Stimulated activated CD4-positive, alpha-beta T cell treated with anti-CD3 and anti-CD28 coated beads, Interleukin-12 subunit alpha, Interleukin-12 subunit beta, amount 100 ng/mL, for 24 hours (primary cell): ENCODE data around the gene ACTN1.

Source experiments
- DNase-seq, 2 experiments: peaks; one replicate each; pipeline ENCODE4 v3.0.0-alpha.2; 2020; ENCODE audit warnings: low read depth in 2 of 2

ACTN1 gene

GRCh38 chr14:68970038-68970612 lies 9.0 kb downstream of the ACTN1 start:
- no peak for DNase-seq

DNA sequence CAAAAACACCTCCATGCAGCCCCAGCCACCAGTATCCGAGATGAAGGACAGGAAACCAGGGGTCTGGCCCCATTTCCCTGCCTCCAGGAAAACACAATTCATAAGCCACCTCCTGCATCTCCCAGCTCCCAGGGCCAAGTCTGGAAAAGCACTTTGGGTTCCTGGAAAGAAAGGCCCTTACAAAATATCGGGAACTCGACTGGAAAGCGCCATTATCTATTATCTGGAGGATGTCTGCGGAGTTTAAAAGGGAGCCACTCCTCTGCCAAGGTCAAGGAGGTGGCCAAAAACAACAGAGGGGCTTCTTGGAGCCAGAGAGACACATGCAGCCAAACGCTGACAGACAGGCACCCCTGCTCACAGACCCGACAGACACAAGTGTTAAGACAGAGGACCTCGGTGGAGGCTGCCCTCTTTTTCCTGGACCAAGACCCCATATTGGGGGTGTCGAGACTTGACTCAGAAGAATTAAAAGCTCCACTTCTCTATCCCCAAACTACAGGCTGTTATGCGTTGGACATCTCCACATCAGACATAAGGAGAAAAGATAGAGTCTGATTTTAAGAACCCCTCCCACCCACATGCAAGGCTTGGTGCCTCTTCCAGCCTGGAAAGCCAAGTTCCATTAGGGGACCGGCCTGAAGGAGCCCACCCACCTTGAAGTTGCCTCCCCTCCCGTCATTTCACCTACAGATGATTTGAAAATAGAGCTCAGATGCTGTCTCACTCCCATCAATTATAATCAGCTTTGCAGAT lies 9.6 kb downstream of the ACTN1 start:
- no peak for DNase-seq

DNA sequence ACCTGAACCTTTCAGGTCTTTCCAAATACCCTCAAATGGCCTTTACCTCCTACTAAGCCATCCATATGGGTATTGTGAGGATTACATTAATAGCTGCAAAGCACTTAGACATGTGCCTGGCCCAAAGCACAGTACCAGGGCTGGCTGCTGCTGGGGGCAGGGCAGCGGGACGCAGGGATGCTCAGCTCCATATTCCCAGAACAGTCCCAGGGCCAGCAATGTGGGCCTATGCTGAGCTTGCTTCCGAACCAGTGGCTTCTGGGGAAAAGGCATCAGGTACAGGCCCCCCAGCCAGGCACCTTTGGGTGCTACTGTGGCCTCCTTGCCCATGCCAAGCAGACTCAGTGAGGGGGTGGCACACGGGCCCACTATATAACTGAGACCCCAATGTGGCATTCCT lies 10.4 kb downstream of the ACTN1 start:
- no peak for DNase-seq

DNA sequence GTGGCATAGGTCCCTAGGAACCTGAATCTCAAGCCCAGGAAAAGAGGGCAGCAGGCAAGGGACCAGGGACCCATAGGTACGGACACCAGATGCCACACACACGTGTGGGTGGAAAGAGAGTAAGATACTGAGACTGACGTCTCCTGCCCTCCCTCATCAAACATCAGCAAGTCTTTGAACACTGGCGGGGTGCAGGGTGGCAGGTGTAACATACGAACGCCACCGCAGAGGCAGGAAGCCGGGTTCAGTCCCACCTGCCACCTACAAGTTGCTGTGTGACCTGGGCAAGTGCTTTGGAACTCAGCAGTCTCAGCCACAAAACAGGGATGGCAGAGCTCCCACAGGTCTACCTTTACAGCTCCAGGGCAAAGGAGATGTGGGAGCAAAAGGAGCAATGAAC lies 11.1 kb downstream of the ACTN1 start:
- DNase-seq = no peak

DNA sequence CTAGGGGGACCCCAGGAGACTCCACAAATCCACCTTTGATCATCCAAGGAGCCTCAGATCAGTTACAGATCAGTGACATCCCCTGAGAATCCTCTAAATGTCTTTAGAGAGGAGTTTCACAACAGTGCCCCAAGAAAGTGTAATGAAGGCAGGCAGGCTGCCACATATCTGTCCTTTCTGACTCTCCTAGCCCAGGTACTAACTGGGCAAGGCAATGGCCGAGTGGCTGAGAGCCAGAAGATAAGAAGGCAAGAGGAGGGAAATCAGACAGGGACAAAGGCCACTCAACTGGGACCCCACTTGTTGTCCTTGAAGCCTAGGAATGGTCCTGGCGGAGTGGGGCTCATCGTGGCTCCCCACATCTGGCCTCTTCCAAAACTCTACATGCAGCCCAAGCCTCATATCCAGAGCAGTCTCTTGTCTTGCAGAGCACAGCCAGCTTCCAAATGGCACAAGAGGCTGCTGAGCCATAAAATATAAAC lies 11.6 kb downstream of the ACTN1 start:
- no peak for DNase-seq

- DNase-seq = no peak
These were observed 12.2 kb downstream of the ACTN1 start for GRCh38 chr14:68966872-68967301.

DNA sequence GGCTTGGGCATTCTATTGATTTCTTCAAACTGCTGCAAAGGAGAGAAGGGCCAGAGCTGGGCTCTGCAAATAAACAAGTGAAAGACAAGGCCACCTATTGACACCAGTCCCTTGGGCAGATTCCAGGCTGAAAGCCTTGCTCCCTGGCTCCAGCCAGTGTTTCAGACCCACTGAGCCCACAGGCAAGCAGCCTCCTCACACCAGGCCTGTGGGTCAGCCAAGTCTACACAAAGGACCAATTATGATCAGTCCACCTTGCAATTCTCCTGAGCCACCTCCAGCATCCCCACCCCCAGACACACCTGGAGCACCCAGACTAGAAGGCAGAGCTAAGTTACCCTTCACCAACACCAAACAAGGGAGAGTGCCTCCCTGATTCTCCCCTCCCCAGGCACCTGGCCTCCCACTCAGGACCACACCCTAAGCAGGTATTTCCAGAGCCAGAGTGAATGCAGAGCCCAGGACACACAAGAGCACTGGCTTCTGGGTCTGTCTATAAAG lies 13.8 kb downstream of the ACTN1 start:
- no peak for DNase-seq

DNA sequence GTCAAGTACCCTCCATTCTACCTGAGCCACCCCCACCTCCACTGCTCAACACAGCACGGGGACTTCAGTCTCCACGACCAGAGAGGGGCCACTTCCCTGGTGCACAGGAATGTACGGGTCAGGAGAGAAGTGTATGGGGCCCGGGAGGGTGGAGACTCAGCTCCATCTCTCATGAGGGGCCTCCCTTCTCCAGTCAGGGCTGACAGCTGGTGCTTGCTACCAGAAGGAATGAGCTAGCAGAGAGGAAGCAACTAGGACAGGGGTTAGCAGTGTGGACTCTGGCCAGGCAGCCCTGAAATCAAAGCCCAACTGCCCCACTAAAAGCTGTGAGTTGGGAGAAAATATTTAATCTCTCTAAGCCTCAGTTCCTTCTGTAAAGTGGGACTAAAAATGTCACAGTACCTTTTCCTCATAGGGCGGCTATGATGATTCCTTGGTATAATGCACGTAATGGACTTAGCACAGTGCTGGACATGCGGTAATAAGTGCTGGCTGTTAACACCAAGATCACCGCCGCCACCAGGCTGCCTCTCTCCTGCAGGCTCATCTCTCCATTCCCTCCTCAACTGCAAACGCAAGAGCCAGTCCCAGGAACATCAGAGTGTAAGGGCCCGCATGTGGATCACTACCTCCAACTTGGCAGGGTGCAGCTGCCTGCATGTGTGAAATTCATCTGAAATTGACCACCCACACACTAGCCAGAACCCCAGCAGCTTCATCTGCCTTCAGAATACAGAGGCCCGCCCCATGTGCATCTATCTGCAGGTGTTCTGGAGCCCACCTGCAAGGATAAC lies 14.6 kb downstream of the ACTN1 start:
- DNase-seq = no peak

- DNase-seq = no peak
These were observed 16.4 kb downstream of the ACTN1 start for GRCh38 chr14:68962681-68963080.

GRCh38 chr14:68961781-68962584 lies 17.1 kb downstream of the ACTN1 start:
- DNase-seq = no peak

- DNase-seq = no peak
These were observed 17.7 kb downstream of the ACTN1 start for GRCh38 chr14:68961361-68961760.

DNA sequence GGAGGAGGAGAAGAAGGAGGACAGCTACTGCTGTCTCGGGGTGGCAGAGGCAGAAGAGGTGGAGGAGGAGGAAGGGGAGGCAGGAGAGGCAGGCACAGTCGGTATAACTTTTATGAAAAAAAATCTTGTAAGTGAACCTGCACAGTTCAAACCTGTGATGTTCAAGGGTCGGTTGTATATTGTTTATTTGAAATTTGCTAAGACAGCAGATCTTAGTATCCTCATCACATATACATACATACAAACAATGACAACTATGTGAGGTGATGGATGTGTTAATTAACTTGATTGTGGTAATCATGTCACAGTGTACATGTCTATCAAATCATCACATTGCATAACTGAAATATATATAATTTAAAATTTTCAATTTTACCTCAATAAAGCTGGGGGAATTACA lies 19.0 kb downstream of the ACTN1 start:
- DNase-seq = no peak

DNA sequence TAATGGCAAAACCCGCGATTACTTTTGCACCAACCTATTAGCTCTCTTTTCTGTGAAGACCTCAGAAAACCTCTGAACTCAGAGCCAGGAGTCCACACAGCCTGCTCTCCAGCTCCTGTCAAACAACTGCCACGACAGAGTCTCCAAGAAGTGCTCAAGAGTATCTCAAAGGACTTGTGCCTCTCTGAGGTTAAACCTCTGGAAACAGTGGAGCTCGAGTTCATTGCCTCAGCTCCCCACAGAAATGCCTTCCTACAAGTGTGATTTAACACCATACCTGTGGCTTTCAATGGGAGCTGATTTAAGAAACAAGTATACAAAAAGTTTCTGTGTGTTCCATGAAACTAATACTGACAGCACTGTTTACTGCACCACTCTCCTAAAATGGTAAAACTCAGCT lies 20.1 kb downstream of the ACTN1 start:
- no peak for DNase-seq

GRCh38 chr14:68958553-68958952 lies 20.5 kb downstream of the ACTN1 start:
- no peak for DNase-seq

DNA sequence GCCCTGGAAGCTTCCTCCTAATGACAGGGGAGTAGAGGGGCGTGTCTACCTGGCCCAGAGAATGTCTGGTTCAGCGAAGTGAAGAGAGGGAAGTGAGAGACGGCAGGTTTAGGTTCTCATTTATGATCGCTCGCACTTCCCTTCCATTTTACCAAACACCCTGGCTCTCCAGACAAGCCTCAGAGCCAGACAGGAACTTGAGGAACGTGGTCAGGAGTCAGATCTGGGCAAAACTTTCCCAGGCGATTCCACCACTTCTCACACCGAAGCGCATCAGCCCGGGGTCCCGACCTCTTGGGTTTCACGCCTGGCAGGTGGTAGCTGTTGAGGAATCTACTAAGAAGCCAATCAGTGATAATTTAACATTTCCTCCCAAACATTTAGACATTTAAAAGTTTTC lies 21.3 kb downstream of the ACTN1 start:
- DNase-seq = no peak

- DNase-seq = no peak
These were observed 22.4 kb downstream of the ACTN1 start for GRCh38 chr14:68956724-68957123.

DNA sequence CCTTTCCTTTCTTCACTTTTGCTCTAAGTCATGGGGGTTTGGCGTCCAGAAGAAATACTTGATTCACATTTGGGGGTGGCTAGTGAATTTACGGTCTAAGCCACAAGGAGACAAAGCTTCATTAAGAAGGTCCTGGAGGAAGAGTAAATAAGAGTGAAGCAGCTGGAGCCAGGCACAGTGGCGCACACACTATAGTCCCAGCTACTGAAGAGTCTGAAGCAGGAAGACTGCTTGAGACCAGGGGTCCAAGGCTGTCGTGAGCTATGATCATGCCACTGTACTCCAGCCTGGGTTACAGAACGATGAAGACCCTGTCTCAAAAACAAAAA lies 23.3 kb downstream of the ACTN1 start:
- no peak for DNase-seq

- DNase-seq = no peak
These were observed 23.8 kb downstream of the ACTN1 start for GRCh38 chr14:68955164-68955850.

GRCh38 chr14:68953196-68953555 lies 25.9 kb downstream of the ACTN1 start:
- no peak for DNase-seq

- DNase-seq = no peak
These were observed 26.4 kb downstream of the ACTN1 start for GRCh38 chr14:68952531-68953195.
